Neural progenitor cell (in vitro differentiated cells): Measurements from ENCODE around the gene GAS6.

Source experiments
- CTCF ChIP-seq: fragments of 200-600 bp; sonication (generic); IDR thresholded peaks from 2 replicates; pipeline ENCODE4 v1.5.1; 2017; ENCODE audit warnings: antibody characterized with exemption, mild to moderate bottlenecking
- EZH2 ChIP-seq: fragments of 200-600 bp; sonication (generic); IDR thresholded peaks from 2 replicates; pipeline ENCODE4 v1.6.1; 2017; ENCODE audit warnings: antibody characterized with exemption, mild to moderate bottlenecking, moderate library complexity

GRCh38 chr13:113777311-113778260, 86.3 kb downstream of the GAS6 start:
- TF ChIP-seq CTCF, result no peak
- no peak for TF ChIP-seq EZH2
